Neutrophil (primary cell): ENCODE data around the gene COX14.
"Not testable (repeated sequence)": the region's sequence is repeated elsewhere in the genome, so short reads cannot be mapped to it uniquely, and the experiment has no call there.

ENCODE experiments used
- H3K27ac ChIP-seq: fragments of 200-600 bp; sonication (generic); 2 replicates; pipeline ENCODE4 v1.5.1; 2016; ENCODE audit warnings: mild to moderate bottlenecking, moderate library complexity
- H3K27me3 ChIP-seq: fragments of 200-600 bp; sonication (generic); 2 replicates; pipeline ENCODE4 v1.6.0; 2016; ENCODE audit warnings: mild to moderate bottlenecking
- H3K36me3 ChIP-seq: fragments of 200-600 bp; sonication (generic); 2 replicates; pipeline ENCODE4 v1.5.1; 2017
- H3K4me1 ChIP-seq, 2 experiments: fragments of 200-600 bp in 1 of 2; sonication (generic) in 1 of 2; 1 replicate in 1 of 2; 2 replicates in 1 of 2; pipeline versions ENCODE4 v1.5.1 to v1.6.1; 2013 to 2016; ENCODE audit warnings: low read depth in 1 of 2, low read length in 1 of 2, mild to moderate bottlenecking in 1 of 2, moderate library complexity in 1 of 2; ENCODE audit not compliant: control insufficient read depth in 1 of 2, insufficient read depth in 1 of 2
- H3K4me3 ChIP-seq, 2 experiments: fragments of 200-600 bp in 1 of 2; sonication (generic) in 1 of 2; 1 replicate in 1 of 2; 2 replicates in 1 of 2; pipeline ENCODE4 v1.5.1; 2013 to 2016; ENCODE audit warnings: low read depth in 1 of 2, low read length in 1 of 2, mild to moderate bottlenecking in 1 of 2, moderate library complexity in 1 of 2
- H3K9me3 ChIP-seq: fragments of 200-600 bp; sonication (generic); 2 replicates; pipeline ENCODE4 v1.5.1; 2016
- CTCF ChIP-seq: fragments of 200-600 bp; sonication (generic); IDR thresholded peaks from 2 replicates; pipeline ENCODE4 v1.5.1; 2016; ENCODE audit warnings: antibody characterized with exemption

Gene COX14

DNA sequence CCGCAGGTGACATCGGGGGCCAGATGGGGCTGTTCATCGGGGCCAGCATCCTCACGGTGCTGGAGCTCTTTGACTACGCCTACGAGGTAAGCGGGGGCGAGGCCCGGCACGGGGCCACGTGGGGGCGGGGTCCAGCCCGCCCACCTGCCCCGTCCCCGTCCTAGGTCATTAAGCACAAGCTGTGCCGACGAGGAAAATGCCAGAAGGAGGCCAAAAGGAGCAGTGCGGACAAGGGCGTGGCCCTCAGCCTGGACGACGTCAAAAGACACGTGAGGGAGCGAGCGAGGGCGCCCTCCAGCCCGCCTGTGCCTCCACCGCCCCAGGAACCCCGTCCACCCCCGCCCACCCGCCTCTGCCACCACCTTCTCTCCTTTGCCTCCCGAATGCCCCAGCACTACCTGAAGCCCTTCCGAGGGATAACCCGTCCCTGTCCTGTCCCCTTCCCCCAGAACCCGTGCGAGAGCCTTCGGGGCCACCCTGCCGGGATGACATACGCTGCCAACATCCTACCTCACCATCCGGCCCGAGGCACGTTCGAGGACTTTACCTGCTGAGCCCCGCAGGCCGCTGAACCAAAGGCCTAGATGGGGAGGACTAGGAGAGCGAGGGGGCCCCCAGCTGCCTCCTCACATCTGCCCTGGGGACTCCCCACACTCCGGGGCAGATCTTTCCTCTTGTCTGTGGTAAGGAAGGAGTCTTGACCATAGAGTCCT is 30.8 kb upstream of the COX14 start:
- H3K4me1 ChIP-seq = peaks cover 13 to 14% of the 10 kb centered on the region in 2 experiments
- no peak overlapping the region for H3K4me3 ChIP-seq
- H3K36me3 ChIP-seq = no peaks in the 10 kb centered on the region
- no peak for TF ChIP-seq CTCF
- H3K27me3 ChIP-seq = peaks cover 26% of the 10 kb centered on the region
- no peak overlapping the region for H3K27ac ChIP-seq
- no peaks in the 10 kb centered on the region for H3K9me3 ChIP-seq

DNA sequence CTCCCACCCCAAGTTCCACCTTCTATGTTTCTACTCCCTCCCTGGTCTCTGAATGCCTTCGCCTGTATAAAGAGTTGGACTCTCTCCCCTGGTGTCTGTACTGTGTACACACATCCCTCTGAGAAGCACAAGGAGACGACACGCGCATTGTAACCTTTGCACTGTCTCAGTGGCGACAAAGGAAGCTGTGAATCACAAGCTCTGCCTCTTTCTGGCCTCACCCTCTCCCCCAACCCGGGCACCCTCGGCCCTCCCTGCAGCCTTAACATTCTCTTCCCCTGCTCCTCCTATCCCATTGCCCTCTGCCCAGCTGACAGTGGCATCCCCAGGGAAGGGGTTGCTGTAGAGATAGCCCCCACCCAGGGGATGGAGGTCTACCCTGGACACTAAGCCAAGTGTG is 29.4 kb upstream of the COX14 start:
- Histone ChIP-seq H3K27me3 (peaks cover 26% of the 10 kb centered on the region), H3K4me1 (peaks cover 13 to 14% of the 10 kb centered on the region in 2 experiments), H3K9me3 (no peaks in the 10 kb centered on the region), H3K4me3 (no peak overlapping the region), H3K27ac (no peak overlapping the region), H3K36me3 (peaks cover 11% of the 10 kb centered on the region)
- no peak for TF ChIP-seq CTCF

DNA sequence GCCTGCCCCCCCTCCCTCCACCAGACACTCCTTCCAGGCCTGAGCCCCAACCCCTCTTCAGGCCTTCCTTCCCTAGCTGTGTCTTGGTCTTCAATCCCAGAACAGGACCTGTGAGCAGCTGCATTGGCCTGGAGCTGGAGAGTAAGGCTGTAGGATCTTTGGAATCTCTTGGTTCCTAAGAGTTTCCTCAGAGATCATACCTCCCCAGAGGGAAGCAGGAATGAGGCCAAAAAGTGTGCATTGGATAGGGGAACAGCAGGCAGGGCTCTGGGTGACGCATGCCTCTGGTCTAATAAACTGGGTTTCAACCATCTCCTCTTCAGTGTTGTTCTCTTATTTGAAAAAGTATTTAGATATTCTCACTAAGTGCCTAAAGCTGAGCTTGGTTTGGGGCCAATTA is 28.7 kb upstream of the COX14 start:
- Histone ChIP-seq H3K4me1 (peaks cover 13 to 14% of the 10 kb centered on the region in 2 experiments), H3K4me3 (no peak overlapping the region), H3K36me3 (peaks cover 11% of the 10 kb centered on the region), H3K27me3 (peaks cover 26% of the 10 kb centered on the region), H3K9me3 (no peaks in the 10 kb centered on the region), H3K27ac (no peak overlapping the region)
- no peak for TF ChIP-seq CTCF

- H3K4me3 ChIP-seq = peak overlapping the region; percentile 71 to 95
- H3K36me3 ChIP-seq = peaks cover 20% of the 10 kb centered on the region
- peak overlapping the region; percentile 90 for H3K27ac ChIP-seq
- H3K4me1 ChIP-seq = peaks cover 13 to 20% of the 10 kb centered on the region in 2 experiments
- not testable (repeated sequence) for H3K9me3 ChIP-seq
- H3K27me3 ChIP-seq = peaks cover 25% of the 10 kb centered on the region
These were observed 27.6 kb upstream of the COX14 start for GRCh38 chr12:50084409-50084774.

GRCh38 chr12:50084775-50085614 is 27.0 kb upstream of the COX14 start, which contains the start of gene SMARCD1:
Gene SMARCD1 (plus strand): TSS chr12:50085342. CDS start chr12:50085370, 28 bp downstream.
- H3K4me3 ChIP-seq = peak within 1 kb of the TSS; percentile 71 to 95
- H3K9me3 ChIP-seq = no peaks in the 10 kb centered on the region
- H3K27me3 ChIP-seq = peaks cover 19% of the 10 kb centered on the region
- peak within 1 kb of the TSS; percentile 90 for H3K27ac ChIP-seq
- peaks cover 13 to 20% of the 10 kb centered on the region in 2 experiments for H3K4me1 ChIP-seq
- H3K36me3 ChIP-seq = peaks cover 26% of the 10 kb centered on the region
- TF ChIP-seq CTCF = peak; percentile 41
